ENCODE measurements around the gene HGS.

- TF ChIP-seq CTCF (conservative IDR thresholded peaks at IDR 0.05; ENCODE audit: low read depth, low read length): no peak
- TF ChIP-seq SMC3 (IDR thresholded peaks at IDR 0.05; ENCODE audit: low read depth, low read length): no peak
- TF ChIP-seq RAD21 (IDR thresholded peaks at IDR 0.05; ENCODE audit: low read length): no peak
- TF ChIP-seq RFX5 (IDR thresholded peaks at IDR 0.05; ENCODE audit: low read depth, low read length): no peak
- TF ChIP-seq POLR2A (IDR thresholded peaks at IDR 0.05; ENCODE audit: low read depth, low read length): no peak
- TF ChIP-seq NFE2L2 (IDR thresholded peaks at IDR 0.05; ENCODE audit: low read depth, low read length): no peak
- TF ChIP-seq MXI1 (IDR thresholded peaks at IDR 0.05; ENCODE audit: borderline replicate concordance, low read depth, low read length): no peak
- TF ChIP-seq CEBPB (IDR thresholded peaks at IDR 0.05; ENCODE audit: low read depth, low read length): no peak
- TF ChIP-seq FOS (IDR thresholded peaks at IDR 0.05; ENCODE audit: low read depth, low read length): no peak
- TF ChIP-seq, protein P1, sequence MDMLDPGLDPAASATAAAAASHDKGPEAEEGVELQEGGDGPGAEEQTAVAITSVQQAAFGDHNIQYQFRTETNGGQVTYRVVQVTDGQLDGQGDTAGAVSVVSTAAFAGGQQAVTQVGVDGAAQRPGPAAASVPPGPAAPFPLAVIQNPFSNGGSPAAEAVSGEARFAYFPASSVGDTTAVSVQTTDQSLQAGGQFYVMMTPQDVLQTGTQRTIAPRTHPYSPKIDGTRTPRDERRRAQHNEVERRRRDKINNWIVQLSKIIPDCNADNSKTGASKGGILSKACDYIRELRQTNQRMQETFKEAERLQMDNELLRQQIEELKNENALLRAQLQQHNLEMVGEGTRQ (IDR thresholded peaks at IDR 0.05; ENCODE audit: low read depth, low read length): no peak
- TF ChIP-seq ELK1 (IDR thresholded peaks at IDR 0.05; ENCODE audit: borderline replicate concordance, low read depth, low read length): no peak
Measured at GRCh38 chr17:81706757-81707624, 23.2 kb downstream of the HGS start.
